NCI-H2227 (cell line): ENCODE data around the gene SRRT.
A peak's percentile ranks its signal among the peaks of the same experiment; 100 is the strongest.

Experiments
- DNase-seq: peaks from one replicate; lab custom pipeline; 2025; ENCODE audit not compliant: unreplicated experiment; lab: John Stamatoyannopoulos, UW

Gene SRRT, protein sequence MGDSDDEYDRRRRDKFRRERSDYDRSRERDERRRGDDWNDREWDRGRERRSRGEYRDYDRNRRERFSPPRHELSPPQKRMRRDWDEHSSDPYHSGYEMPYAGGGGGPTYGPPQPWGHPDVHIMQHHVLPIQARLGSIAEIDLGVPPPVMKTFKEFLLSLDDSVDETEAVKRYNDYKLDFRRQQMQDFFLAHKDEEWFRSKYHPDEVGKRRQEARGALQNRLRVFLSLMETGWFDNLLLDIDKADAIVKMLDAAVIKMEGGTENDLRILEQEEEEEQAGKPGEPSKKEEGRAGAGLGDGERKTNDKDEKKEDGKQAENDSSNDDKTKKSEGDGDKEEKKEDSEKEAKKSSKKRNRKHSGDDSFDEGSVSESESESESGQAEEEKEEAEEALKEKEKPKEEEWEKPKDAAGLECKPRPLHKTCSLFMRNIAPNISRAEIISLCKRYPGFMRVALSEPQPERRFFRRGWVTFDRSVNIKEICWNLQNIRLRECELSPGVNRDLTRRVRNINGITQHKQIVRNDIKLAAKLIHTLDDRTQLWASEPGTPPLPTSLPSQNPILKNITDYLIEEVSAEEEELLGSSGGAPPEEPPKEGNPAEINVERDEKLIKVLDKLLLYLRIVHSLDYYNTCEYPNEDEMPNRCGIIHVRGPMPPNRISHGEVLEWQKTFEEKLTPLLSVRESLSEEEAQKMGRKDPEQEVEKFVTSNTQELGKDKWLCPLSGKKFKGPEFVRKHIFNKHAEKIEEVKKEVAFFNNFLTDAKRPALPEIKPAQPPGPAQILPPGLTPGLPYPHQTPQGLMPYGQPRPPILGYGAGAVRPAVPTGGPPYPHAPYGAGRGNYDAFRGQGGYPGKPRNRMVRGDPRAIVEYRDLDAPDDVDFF

DNA sequence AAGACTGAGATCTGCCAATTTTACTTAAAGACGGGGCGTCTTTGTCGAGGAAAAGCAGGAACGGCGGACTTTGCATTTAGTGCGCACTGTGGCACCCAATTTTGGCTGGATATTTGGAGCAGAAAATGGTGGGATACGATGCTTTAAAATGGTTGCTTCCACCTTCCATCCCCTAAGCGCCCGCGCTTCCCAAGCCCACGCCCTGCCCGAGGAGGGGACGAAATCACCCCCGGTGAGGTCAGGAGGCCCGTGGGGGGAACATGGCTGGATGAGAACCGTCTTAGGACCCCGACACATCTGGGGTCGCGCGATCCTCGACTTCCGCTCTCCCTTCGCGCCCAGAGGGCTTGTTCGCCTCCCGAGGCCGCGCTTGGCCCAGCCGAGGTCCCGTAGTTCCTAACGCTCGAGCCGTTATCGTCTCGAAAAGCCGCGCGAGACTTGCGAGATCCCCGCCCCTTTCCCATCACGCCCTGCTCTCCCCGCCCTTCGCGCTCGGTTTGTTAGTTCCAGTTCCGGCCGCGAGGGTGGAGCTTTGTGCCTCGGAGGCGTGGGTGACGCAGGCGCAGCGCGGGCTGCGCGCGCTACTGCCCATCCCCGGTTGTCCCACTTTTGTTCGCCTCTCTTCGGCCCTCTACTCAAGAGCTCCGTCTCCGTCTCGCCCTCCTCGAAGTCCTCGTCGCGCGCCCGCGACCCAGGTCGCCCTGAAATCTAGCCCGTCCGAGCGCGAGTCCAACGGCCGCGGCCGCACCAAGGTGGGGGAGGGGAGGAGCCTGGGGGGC, at the start of gene SRRT:
TSS of gene SRRT (plus strand) at position 527 of the 779 bp plus-strand sequence. CDS start 488 bp downstream, outside the sequence.
- DNase-seq: peak; percentile 100

DNA sequence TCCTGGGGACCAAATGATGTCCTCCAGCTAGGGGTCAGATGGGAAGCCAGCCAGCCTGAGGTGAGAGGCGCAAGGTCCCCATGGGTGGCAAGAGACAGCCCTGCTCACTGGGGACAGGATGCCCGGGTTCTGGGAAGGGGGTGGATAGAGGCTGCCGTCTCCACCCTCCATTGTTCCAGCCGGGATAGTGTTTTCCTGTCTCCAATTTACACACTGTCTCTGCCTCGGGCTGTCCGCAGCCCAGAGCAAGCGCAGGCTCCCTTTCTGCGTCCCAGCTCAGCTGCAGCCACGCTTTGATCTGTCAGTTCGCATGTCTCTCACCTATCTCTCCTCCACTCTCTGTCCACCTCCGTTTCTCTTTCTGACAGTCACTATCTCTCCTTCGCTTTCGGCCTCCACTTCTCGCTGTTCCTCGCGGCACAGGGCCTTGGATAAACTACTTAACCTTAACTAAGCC, 49.7 kb upstream of the SRRT start:
- no peak for DNase-seq

DNA sequence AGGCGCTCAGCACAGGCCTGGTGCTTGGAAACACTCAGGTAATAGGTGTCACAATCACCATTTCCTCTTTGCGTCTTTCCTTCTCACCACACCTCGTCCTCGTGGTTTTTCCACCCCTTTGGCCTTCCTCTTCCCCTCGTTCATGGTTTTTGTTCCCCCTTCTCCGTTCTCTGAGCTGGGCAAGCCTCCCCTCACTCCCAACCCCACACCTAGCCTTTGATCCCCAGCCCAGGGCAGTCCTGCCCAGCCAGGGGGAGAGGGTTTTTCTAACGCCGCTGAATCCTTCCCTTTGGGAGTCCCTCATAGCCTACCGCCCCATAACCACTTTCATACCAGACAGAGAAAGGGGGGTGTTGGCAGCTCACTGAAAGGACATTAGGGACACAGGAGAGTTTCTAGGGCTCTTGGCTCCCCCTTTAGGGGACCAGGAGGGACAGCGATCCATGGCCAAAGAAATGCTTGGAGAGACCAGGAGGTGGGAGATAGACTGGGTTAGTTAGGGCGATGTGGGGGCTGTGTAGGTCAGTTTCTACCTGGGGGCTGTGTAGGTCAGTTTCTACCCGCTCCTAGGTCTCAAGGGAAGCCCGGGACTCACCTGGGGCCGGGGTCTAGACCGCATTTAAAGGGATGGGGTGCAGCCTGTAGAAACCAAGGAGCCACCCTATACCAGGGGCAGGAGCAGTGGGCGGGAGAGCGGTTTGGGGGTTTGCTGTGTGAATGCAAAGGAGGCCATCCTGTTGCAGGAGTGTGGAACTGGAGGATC, 49.0 kb upstream of the SRRT start:
- DNase-seq: no peak

DNA sequence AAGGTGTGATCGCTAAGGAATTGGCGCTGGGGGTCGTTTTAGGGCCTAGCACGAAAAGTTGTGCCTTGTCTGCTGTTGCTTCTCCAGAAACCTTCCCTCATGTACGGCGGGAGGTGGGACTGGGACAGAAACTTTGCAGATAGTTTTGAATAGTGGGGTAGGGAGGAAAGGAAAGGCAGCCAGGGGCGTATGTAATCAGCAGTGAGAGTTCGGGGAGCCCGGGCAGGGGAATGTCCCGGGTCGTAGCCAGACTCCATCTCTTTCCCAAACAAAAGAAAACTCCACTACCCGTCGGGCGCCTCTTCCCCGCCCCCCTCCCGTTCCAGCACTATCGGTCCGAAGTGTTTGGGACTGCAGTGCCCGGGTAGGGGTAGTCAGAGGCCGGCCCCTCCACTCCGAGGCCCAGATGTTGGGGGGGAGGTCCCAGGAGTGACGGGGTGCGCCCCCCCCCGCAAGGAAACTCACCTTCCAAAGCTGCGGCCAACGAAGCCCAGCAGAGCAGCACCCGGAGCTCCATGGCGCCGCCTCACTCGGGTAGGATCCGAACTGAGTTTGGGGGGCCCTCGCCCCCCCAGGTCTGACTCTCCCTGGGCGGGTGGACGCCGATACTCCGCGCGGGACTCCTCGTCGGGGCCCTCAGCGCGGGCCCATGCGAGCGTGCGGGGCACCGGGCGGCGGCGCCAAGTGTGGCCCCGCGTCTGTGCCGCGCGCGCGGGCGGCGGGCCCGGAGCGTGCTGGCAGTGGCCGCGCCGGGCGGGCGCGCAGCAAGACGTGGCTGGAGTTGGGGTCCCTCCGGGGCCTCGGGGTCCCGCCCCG, 48.2 kb upstream of the SRRT start:
- no peak for DNase-seq

DNA sequence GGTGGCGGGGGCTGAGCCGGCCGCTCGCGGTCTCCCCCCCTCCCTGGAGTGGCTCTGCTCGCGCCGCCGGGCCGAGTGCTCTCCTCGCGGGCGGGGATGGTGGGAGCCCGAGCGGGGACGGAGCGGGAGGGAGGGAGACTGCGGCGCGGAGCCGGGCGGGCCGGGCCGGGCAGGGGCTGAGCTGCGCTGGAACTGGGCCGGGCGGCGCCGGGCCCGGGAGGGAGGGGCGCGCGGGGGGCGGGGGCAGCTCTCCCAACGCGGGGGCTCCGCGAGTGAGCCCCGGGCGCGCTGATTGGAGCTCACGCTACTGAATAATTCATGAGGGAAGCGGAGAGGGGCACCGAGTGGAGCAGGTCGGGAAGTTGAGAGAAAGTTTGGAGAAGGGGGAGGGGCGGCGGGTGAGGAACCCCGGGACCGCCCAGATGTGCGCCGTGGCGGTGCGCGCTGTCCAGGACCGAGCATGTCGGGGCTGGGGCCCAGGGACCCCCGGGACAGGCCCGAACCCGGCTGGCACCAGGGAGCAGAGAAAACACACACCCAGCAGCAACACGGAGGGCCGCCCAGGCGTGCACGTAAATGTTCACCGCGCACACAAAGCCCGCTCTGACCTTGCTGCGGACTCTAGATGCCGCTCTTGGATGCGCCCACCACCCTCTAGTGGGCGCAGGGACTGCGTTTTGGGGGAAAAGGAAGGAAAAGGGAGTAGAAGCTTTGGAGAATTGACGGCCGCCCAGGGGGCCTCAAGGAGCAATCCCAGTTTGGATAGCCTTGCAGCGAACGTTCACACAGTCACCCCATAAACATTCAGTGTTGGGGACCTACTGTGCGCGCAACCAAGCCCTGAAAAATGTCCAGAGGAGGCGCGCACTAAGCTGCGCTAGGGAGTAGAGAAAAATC, 47.3 kb upstream of the SRRT start, which contains the start of gene EPHB4:
TSS of gene EPHB4 (minus strand) at position 194 of the 897 bp plus-strand sequence. CDS start 493 bp downstream, outside the sequence.
- peak; percentile 73 for DNase-seq

DNA sequence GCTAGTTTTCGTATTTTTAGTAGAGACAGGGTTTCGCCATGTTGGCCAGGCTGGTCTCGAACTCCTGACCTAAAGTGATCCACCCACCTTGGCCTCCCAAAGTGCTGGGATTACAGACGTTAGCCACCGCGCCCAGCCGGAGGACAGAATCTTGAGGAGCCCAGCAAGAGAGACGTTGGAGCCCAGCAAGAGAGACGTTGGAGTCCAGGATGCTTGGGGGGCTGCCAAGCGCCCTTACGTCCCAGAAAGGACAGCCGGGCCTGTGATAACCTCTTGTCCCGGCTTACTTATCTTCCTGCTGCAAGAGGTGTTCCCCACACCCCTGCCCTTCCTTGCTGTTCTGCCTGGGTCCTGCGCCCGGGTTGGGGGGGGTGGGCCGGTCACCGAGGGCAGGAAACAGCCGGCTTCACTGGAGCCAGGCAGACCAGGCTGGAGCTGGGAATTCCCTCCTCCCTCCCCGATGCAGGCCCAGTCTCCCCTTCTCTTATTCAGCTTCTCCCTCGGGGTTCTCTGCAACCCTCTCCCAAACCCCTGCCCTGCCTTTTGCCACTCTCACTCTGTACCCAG, 45.7 kb upstream of the SRRT start:
- DNase-seq: no peak

DNA sequence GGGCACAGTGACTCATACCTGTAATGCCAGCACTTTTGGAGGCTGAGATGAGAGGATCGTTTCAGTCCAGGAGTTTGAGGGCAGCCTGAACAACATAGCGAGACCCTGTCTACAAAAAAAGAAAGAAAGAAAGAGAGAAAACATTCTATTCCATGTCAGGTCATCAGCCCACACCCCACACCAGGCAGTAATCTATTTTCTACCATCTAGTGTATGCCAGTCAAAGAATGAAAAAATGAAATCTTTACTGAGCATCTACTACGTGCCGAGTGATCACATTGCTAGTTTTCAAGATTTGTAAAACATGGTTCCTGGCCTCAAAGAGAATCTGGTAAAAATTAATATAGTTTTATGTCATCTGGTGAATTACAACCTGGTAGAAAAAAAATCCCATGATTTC, 44.5 kb upstream of the SRRT start:
- DNase-seq: no peak

DNA sequence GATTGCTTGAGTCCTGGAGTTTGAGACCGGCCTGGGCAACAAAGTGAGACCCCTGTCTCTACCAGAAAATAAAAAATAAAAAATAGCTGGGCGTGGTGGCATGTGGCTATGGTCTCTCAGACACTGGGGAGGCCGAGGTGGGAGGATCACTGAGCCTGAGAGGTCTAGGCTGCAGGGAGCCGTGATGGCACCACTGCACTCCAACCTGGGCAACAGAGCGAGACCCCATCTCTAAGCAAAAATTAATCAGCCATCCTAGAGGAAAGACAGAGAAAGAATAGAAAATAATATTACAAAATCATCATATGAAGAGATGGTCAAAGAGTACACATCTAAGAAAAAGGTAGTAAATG, 42.6 kb upstream of the SRRT start:
- no peak for DNase-seq

DNA sequence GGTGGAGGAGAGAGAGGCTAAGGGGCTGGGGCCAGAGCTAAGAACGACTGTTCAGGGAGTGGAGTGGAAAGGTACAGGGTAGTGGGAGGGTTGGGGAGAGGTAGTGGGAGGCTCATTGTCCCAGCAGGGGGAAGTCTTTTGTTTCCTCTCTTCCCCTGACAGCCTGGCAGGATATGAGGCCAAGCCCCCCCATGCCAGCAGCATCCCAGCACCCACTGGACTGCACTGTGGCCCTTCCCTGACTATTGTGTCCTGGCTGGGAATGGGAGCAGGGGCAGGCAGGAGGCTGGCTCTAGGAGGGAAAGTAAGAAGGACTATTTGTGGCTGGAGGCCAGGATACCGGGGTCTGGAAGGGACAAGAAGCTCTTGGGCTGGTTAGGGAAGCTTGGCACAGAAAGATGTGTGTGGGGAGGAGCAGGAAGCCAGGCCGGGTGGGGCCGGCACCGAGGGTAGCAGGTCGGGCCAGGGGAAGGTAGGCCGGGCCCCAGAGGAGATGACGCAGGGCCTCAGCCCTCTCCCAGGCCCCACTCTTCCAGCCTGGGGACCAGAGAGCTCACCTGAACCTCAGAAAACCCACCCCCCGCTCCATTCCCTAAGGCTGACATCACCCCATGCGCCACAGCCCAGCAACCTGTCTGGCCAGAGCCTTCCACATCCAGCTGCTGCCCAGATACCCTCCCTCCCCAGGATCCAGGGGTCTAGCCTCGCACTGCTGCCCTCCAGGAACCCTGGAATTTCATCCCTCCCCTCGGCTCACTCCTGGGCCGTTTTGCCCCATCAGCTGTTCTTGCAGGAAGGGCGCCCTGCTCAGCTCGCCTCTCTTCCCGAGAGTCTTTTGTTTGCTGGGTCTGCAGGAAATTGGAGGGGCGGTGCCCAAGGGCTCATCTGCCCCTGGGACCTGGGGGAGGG, 38.7 kb upstream of the SRRT start:
- peak; percentile 92 for DNase-seq

DNA sequence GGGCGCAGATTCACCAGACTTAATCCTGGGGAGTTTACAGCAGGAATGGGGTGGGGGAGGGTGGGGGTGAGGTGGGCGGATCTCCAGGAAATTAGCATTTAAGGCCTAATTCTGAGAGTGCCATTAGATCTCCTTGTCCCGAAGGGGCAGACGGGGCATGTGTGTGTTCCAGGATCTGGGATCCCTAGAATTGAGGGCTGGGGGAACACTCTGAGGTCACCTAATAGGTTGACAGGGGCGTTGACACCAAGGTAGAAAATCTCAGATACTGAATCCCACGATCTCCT, 38.1 kb upstream of the SRRT start:
- DNase-seq: no peak

DNA sequence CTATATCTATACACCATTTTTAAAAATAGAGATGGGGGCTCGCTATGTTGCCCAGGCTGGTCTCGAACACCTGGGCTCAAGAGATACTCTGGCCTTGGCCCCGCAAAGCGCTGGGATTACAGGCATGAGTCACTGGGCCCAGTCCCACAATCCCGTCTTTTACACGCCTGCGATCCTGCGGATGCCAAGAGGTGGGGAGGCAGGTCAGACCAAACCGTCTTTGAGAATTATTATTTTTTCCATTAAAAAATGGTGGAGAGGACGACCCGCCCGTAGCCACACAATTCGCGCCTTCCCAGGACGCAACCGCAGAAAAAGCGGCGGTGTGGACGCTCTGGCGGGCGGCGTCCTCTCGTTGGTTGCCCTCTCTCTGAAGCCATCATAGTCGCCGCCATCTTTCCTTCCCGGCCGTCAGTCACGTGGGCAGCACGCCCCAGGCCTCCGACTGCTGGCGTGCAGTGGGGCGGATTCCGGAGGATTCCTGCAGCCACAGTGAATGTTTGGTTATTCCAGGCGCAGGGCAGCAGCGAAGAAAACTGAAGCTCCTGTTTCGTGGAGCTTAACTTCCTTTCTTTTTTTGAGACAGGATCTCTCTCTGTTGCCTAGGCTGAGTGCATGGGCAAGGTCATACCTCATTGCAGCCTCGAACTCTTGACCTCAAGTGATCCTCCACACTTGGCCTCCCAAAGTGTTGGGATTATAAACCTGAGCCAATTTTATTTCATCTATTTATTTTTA, 37.6 kb upstream of the SRRT start:
- peak; percentile 98 for DNase-seq

DNA sequence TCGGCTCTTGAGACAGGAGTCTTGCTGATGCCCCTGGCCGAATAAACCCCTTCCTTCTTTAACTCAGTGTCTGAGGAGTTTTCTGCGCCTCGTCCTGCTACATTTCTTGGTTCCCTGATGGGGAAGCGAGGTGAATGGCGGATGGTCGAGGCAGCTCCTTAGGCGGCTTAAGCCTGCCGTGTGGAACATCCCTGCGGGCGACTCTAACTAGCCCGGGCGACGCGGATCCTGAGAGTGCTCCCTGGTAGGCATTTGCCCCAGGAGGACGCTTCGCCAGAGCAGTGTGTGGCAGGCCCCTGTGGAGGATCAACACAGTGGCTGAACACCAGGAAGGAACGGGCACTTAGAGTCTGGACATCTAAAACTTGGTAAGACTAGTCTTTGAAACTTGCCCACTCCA, 35.5 kb upstream of the SRRT start:
- DNase-seq: no peak

DNA sequence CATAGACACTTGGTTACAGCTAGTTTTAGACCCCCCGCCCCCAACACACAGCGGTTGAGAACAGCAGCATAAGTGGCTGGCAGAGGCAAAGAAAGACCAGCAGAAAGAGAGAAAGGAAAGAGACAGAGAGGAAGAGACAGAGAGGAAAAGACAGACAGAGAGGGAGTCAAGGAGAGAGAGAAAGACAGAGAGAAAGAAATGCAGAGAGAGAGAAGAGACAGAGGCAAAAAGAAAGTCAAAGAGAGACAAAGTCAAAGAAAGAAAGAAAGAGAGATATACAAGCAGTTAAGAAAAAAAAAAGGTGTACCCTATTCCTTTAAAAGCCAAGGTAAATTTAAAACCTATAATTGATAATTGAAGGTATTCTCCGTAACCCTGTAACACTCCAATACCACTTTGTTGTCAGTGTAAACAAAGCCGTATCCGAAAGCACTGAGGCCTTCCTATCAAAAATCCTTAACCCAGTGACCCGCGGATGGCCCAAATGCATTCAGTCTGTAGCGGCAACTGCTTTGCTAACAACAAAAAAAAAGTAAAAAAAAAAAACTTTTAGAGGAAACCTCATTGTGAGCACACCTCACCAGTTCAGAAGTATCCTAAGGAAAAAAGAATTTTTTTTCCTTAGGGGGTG, 34.3 kb upstream of the SRRT start:
- DNase-seq: no peak

DNA sequence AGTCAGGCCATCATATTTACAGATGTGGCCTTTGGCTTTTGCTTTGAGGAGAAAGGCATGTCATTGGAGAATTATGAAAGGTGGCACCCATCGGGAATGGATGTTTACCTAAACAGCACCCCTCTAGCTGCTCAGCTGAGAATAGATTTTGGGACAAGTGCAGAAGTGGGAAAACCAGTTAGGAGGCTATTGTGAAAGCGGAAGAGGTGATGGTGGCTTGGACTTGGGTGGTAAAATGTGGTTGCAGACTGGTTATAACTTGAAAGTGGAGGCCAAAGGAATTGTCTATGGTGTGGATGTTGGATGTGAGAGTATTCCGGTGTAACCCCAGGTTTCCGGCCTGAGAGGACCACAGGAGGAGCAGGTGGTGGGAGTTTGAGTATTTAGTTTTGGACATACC, 27.5 kb upstream of the SRRT start:
- no peak for DNase-seq

DNA sequence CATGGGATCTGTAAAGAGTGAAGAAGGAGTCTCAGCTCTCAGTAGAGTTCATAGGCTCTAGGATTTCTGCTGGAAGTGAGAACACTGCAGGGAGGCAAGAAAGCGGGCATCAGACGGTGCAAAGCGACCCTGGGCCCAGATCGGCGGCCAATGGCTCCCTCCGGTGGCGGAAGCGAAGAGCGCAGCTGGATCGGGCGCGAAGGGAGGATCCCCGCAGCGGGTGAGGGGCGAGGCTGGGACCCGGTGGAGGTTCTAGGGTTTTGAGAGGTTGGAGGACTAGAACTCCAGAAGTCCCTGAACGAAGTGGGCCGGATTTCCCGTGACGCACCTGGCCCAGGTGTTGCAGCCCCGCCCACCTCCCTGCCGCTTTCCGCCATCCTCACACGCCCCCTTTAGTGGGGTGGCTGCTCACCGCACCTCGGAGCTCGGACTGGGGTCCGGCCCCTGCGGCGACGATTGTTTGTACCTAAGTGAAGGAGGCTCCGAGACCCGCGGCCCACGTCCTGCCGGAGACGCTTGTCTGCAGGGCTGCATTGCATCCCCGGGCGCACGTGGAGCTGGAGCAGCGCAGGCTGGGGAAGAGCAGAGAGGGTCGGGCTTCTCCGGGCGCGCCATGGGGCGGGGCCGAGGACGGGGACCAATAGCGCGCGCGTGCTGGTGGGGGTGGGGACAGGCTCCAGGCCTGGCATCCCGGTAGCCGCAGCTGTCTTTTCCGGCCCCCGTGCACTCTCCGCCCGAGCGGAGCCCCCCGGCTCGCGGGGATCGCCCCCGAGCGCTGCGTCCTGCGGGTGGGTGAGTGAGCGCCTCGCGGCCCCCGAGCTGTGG, 22.6 kb upstream of the SRRT start, which contains the start of gene SLC12A9:
TSS of gene SLC12A9 (plus strand) at position 666 of the 825 bp plus-strand sequence. CDS start 1,485 bp downstream, outside the sequence.
- peak; percentile 95 for DNase-seq
